GM13977 (cell line): ENCODE data around the gene FMN1.

ENCODE experiments used
- DNase-seq: peaks from one replicate; pipeline ENCODE4 v3.0.0; 2012; ENCODE audit warnings: low spot score
- in situ Hi-C: fragments of 300-500 bp; cut with MboI; formaldehyde crosslinking; loops from one replicate; pipeline ENCODE4 v1.12.0; 2022; ENCODE audit warnings: low sequenced_read_pairs, low pct_unique_long_range_greater_than_20kb, mixed read lengths, inconsistent platforms; ENCODE audit not compliant: unreplicated experiment
- TF ChIP-seq, protein P1 (sequence below): IDR thresholded peaks from 2 replicates; pipeline ENCODE4 v1.5.1; 2012; ENCODE audit warnings: mild to moderate bottlenecking, control low read depth; ENCODE audit not compliant: insufficient read depth; ENCODE audit errors: extremely low read depth, missing control alignments

The FMN1 gene

DNA sequence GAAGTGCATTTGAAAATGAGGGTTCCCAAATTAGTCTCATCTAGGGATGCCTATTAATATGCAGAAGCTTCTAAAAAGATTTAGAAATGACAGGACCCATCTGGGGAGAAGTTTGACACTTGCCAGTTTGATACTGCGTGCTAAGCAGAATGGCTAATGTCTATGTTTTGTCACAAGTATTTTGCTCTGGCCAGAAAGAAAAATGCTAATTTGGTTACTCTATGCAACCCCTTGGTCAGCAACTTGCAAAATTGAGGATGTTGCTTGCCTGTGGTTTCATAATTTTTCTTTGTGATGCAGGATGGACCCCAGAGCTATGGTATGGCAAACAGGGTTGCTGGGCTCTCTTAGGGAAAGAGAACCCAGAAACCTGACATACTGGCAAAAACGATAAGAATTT lies 148.2 kb downstream of the FMN1 start:
- TF ChIP-seq, protein P1, sequence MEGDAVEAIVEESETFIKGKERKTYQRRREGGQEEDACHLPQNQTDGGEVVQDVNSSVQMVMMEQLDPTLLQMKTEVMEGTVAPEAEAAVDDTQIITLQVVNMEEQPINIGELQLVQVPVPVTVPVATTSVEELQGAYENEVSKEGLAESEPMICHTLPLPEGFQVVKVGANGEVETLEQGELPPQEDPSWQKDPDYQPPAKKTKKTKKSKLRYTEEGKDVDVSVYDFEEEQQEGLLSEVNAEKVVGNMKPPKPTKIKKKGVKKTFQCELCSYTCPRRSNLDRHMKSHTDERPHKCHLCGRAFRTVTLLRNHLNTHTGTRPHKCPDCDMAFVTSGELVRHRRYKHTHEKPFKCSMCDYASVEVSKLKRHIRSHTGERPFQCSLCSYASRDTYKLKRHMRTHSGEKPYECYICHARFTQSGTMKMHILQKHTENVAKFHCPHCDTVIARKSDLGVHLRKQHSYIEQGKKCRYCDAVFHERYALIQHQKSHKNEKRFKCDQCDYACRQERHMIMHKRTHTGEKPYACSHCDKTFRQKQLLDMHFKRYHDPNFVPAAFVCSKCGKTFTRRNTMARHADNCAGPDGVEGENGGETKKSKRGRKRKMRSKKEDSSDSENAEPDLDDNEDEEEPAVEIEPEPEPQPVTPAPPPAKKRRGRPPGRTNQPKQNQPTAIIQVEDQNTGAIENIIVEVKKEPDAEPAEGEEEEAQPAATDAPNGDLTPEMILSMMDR = no peak
- in situ Hi-C loops = no loop called here

DNA sequence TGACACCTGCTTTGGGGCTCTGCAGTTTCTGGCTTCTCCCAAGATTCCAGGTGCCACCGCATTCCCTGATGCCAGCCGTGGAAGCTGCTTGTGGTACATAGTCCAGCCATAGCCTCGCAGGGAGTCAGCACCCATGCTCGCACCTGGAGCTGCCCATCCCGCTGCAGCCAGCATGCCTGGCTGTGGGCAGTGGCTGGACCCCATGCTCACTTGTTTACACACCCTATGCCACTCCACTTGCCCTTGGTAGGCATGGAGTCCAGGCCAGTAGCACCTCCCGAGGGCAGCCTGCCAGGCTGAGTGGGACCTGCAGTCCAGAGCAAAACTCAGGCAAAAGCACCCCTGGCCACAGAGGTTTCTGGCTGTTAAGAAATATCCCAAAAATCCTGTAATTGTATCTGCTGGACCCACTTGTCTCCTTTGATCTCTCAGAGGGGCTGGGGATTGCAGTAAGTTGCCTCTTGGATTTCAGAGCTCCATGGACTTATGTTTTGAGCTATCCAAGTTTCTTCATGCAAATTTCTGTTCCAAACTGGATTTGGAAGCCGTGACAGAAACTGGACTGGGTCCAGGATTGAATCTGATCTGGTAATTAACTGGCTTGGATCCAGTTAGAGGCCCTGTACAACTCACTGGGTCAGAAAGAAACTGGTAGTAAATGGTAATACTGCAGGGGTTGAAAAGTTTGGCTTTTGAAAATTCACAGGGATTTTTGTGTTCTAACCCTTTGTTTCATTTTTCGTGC lies 149.3 kb downstream of the FMN1 start:
- in situ Hi-C loops = no loop called here
- no peak for DNase-seq
- TF ChIP-seq, protein P1 = no peak

More for the DNA sequence above, 148.2 kb downstream of the FMN1 start:
- no peak for DNase-seq

DNA sequence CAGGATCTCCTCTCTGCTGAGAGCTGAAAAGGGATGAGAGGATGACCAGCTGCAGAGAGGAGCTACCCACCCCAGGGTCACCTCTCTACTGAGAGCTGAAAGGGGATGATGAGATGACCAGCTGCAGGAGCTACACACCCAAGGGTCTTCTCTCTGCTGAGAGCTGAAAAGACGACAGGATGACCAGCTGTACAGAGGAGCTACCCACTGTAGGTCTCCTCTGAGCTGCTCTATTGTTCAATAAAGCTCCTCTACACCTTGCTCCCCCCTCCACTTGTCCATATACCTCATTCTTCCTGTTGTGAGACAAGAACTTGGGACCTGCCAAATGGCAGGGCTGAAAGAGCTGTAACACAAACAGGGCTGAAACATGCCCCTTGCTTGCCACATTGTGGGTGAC lies 149.9 kb downstream of the FMN1 start:
- TF ChIP-seq, protein P1 = no peak
- DNase-seq = no peak
- in situ Hi-C loops = no loop called here

DNA sequence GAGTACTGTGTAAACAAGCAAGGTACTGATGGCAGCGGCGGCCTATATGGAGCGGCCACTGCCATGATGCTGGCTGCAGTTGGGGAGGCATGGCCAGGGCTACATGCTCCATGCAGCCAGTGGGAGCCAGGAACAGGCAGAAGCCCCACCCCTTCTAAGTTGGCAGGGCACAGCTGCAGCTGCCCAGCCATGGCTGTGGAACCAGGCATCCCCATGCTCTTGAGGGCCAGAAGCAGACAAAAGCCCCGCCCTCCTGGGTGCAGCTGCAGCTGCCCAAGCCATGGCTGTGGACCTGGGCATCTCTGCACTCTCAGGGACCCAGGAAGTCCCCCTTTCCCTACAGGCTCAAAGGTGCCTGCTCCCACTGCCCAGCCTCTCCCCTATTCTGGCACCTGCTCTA lies 150.9 kb downstream of the FMN1 start:
- no peak for DNase-seq
- TF ChIP-seq, protein P1 = no peak
- in situ Hi-C loops = no loop called here

DNA sequence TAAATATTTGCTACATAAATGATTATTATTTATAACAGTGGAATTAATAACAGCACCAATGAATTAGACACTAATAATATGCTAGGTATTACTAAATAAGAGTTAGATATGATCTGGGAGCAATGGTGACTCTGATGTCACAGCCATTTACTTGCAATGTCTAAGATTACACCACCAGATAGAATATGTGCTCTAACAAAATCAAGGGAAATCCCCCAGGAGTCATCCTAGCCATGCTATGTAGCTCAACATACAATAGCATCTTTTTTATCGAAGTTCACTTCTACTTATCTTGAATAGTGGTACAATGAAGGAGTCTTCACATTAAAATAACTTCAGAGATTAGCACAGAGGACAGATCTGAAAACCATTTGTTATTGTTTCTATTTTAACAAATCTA lies 154.0 kb downstream of the FMN1 start:
- TF ChIP-seq, protein P1 = no peak
- in situ Hi-C loops = no loop called here
- DNase-seq = no peak

DNA sequence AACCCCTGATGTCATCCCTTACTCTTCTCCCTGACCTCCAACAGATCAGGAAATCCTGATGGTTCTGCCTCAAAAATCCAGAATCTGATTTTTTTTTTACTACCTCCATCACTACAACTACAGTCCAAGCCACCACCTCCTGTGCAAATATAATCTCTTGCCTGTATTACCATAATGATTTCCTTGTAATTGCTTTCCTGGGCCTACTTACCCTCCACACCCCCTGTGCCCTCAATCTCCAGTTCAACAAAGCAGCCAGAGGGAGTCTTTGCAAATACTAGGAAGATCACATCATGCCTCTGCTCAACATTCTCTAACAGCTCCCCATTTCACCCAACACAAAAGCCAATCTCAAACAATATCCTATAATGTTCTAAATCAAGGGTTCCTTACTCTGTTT lies 159.9 kb downstream of the FMN1 start:
- in situ Hi-C loops = no loop called here
- no peak for DNase-seq
- TF ChIP-seq, protein P1 = no peak

DNA sequence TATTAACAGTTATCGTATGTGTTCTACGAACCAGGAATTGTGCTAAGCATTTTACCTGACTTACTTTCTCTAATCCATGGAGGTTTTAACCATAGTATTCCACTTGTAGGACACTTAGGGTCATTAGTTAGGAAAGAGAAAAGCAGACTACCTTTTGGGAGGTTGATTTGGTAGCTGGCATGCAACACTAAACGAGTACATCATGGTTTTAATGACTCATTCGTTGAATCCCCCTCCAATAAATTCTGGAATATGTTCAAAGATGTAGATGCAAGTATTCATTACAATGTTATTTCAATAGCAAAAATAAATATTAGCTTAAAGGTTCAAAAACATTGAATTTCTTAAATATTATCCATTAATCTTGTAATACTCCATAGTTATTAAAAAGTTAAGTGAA lies 162.5 kb downstream of the FMN1 start:
- DNase-seq = no peak
- TF ChIP-seq, protein P1 = no peak

More for the DNA sequence above, 162.5 kb downstream of the FMN1 start:
- in situ Hi-C loops = no loop called here
